Stimulated activated CD4-positive, alpha-beta T cell treated with anti-CD3 and anti-CD28 coated beads, Interleukin-15, amount 100 ng/mL, for 1 hour (primary cell): ENCODE results near the gene THRSP.
"Not testable (repeated sequence)": the region's sequence is repeated elsewhere in the genome, so short reads cannot be mapped to it uniquely, and the experiment has no call there.

Experiments used
- DNase-seq, 2 donors: peaks; one replicate each; pipeline ENCODE4 v3.0.0-alpha.2; 2020; ENCODE audit warnings: low read depth in 1 of 2, low spot score in 1 of 2

THRSP gene

DNA sequence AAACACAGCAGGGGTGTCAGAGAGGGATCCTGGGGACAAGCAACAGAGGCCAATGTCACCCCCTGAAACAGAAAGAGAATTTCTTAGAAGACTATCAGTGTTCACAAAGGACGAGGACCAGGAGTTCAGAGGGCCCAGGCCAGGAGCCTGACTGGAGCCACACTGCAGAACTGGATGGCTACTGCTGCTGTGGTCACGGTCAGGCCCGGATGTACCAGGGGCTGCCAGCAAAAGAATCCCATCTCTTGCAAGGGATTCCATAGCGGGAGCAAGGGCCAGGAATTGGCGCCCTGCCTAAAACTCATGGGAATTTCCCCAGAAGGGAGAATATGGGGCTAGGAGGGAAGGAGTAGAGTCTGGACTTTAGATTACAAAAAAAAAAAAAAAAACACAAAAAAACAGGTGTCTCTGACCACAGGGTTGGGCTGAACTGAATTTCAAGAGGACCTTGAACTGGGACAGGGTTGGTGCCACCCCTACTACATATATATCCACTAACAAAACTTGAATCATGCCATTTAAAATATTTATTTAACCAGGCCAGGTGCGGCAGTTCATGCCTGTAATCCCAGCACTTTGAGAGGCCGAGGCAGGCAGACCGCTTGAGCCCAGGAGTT, 24.9 kb upstream of the THRSP start:
- no peak for DNase-seq

DNA sequence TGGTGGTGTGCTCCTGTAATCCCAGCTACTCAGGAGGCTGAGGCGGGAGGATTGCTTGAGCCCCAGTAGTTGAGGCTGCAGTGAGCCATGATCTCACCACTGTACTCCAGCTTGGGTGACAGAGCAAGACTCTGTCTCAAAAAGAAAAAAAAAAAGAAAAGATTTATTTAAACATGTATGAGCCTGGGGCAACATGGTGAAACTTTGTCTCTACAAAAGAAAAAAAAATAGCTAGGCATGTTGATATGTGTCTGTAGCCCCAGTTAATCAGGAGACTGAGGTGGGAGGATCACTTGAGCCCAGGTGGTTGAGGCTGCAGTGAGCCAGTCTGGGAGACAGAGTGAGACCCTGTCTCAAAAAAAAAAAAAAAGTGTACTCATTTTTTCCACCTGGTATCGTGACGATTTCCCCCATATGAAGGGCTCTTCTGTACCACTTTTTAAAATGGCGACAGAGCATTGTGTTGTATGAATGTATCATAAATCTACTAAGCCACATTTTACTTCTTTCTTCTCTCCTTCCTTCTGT, 24.2 kb upstream of the THRSP start:
- DNase-seq, result no peak

DNA sequence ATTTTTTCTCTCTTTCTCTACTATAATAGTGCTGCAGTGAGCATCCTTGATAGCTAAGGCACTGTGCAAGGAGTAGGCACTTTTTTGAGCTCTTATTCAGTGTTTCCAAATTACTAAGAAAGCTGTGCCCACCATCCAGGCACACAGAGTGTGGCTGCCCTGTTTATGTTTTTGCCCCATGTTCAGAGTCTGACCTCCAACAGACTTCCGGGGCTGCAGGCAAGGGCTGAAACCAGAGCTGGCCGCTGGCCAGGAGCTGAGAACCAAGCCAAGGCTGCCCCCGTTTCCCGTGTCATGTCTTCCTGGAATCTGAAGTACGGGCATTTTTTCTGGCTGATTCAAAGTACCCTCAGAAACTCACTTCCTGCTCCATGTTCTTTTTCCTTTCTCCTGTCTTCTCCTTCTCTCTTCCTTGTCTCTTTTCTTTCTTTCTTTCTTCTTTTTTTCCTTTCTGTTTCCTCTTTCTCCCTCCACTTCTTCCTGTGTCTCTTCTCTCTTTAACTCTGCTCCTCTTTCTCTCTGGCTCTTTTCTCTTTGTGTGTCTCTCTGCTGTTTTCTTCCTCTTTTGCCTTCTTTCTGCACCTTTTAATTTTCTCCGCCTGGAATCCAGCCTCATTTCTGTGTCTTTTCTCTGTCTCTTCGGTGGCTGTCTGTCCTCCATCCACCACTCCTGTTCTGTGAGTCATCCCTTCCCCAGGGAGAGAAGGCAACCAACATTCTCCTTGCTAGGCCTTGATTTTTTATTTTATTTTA, 23.6 kb upstream of the THRSP start:
- no peak for DNase-seq

DNA sequence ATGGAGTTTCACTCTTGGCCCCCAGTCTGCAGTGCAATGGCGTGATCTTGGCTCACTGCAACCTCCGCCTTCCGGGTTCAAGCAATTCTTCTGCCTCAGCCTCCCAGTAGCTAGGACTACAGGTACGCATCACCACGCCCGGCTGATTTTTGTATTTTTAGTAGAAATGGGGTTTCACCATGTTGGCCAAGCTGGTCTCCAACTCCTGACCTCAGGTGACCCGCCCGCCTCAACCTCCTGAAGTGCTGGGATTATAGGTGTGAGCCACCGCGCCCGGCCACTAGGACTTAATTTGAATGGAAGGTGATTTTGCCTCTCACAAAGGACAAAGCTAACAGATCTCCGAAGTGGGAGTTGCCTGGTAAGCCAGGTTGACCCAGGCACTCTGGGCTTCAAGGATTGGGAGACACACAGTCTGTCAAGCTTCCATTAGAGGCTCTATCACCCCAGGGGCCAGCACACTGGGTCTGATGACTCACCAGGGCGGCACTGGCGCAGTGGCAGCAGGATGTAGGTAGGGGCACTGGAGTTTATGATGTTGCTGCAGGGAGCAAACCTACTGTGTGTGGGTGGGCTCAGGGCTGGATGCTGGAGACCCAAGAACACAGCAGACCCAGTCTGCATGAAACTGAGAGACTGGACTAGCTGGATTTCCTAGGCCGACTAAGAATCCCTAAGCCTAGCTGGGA, 22.8 kb upstream of the THRSP start:
- DNase-seq, result no peak

DNA sequence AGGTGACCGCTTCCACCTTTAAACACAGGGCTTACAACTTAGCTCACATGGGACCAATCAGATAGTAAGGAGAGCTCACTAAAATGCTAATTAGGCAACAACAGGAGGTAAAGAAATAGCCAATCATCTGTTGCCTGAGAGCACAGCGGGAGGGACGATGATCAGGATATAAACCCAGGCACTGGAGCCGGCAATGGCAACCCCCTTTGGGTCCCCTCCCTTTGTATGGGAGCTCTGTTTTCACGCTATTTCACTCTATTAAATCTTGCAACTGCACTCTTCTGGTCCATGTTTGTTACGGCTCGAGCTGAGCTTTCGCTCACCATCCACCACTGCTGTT, 22.3 kb upstream of the THRSP start:
- DNase-seq, result not testable (repeated sequence)

DNA sequence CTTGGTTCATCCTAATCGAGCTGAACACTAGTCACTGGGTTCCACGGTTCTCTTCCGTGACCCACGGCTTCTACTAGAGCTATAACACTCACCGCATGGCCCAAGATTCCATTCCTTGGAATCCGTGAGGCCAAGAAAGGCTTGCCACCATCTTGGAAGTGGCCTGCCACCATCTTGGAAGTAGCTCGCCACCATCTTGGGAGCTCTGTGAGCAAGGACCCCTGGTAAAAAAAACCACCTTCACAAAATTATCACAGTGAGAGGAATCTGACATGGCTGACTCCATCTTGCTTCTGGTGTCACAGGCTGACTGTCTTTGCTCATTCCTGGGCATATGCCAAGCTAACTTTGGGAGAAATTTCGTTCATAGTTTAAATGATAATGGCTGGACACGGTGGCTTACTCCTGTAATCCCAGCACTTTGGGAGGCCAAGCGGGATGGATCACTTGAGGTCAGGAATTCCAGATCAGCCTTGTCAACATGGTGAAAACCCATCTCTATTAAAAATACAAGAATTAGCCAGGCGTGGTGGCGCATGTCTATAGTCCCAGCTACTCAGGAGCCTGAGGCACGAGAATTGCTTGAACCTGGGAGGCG, 21.7 kb upstream of the THRSP start:
- no peak for DNase-seq

DNA sequence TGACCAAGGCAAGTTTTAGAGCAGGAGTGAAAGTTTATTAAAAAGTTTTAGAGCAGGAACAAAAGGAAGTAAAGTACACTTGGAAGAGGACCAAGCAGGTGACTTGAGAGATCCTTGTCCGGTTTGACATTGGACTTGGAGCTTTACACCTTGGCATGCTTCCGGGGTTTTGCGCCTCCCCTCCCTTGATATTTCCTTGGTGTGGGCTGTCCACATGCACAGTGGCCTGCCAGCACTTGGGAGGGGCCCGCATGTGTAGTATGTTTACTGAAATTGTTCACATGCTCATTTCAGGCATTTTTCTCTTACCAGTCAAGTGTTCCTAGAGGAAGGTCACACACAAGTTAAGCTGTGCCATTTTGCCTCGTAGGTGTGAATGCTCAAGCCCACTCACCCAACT, 19.0 kb upstream of the THRSP start:
- no peak for DNase-seq

DNA sequence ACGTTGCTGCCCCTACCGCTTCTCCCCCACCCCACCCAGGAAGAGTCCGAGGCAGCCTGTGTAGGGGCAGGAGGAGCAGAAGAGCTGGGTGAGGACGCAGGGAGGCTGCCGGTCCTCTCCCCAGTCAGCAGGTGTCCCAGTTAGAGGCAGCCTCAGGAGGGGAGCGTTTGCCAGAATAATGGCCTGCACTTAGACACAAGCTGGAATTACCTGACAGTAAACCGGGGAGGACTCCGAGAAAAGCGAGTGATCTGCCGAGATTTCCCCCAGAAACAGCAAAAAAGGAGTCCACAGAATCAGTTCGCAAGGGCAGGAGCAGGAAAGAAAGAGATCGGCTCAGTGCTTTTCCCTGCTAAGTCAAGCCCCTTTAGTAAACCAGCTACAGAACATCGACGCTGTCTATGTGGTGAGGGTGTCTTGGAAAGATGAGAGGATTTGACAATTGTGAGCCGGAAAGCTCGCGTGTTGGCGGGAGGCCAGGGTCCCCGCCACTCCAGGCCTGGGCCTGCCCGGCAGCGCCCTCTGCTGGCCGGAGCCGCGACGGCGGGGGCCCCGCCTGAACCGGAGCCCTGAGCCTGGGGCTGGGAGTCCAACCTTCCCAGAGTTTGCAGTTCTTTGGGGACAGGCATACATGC, 17.7 kb upstream of the THRSP start:
- peak; percentile 62 to 70 for DNase-seq

DNA sequence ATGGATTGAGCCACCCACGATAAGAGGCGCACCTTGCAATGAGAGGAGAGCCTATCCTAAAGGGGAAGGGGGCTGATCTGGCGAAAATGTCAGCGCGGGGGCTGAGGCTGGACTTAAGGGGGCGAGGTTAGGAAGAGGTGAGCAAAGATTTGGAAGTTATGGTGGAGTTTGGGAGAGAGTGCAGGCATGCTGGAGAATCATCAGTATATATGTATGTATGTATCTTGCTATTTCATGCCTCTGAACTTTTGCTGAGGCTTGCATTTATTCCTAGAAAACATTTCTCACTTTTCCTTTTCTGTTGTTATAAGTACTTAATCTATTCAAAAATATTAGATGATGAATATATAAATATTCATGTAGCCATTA, 17.2 kb upstream of the THRSP start:
- no peak for DNase-seq

DNA sequence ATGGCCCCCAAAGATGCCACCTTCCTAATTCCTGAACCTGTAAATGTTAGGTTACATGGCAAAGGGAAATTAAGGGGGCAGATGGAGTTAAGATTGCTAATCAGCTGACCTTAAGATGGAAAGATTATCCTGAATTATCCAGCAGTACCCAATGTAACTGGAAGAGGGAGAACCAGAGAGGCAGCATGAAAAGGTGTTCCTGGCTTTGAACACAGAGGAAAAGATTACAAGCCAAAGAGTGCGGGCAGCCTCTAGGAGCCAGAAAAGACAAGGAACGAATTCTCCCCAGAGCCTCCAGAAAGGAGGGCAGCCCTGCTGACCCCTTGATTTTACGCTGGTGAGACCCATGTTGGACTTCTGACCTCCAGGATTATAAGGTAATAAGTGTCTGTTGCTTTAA, 15.1 kb upstream of the THRSP start:
- DNase-seq, result no peak

DNA sequence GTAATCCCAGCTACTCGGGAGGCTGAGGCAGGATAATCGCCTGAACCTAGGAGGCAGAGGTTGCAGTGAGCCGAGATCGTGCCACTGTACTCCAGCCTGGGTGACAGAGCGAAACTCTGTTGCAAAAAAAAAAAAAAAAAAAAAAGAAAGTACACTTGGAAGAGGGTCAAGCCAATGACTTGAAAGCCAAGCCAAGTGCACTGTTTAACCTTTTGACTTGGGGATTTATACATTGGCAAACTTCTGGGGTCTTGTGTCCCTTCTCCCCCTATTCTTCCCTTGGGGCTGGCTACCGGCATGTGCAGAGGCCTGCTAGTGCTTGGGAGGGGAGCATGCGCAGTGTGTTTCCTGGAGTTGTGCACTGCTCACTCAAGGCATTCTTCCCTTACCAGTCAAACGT, 14.3 kb upstream of the THRSP start:
- DNase-seq, result no peak

DNA sequence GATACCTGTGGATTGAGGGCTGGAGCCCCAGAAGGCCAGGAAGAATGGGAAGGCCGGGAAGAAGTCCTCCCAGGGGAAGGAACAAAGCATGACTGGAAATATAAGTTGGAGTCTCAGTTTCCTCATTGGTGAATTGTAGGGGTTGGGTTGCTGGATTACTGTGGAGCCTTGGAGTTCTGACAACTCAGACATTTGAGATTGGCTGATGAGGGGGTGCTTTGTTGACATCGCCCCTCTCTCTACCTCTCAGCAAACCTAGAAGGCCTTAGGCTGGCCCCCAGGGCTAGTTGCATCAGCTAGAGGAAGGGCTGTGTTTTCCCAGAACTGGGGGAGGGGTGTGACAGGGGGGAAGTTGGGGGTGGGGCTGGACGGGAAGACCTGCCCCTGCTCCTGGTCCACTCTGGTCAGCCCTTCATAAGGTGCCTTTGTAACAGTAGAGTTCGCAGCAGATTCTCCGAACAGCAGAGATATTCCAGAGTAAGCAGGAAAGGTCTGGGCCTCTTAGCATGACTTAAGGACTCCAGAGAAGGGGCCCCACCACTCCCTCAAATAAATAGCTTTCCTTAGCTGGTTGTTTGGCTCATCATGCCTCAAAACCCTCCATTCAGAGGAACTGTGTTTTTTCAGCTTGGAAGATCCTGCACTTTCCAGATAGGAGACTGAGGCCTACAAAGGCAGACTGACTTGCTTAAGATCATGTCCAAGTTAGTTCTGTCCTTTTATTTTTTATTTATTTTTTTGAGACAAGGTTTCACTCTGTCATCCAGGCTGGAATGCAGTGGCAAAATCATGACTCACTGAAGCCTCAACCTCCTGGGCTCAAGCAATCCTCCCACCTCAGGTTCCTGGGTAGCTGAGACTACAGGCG, 12.5 kb upstream of the THRSP start:
- no peak for DNase-seq

DNA sequence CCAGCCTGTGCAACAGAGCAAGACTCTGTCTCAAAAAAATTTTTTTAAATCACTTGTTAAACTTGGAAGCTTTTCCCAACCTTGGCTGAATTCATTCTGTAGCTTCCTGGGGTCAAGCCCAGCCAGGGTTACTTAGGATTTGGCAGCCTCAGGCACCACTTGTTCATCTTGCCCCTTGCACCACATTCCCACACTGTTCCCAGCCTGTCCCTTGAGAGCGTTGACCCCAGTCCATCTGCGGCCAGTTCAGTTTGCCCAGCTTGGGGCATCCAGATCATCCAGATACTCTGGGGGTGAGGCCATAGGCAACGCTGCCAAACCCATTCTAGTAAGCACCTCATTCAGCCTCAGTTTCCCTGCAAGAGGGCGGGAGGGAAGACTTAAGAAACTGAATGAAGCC, 8.7 kb upstream of the THRSP start:
- DNase-seq, result no peak

DNA sequence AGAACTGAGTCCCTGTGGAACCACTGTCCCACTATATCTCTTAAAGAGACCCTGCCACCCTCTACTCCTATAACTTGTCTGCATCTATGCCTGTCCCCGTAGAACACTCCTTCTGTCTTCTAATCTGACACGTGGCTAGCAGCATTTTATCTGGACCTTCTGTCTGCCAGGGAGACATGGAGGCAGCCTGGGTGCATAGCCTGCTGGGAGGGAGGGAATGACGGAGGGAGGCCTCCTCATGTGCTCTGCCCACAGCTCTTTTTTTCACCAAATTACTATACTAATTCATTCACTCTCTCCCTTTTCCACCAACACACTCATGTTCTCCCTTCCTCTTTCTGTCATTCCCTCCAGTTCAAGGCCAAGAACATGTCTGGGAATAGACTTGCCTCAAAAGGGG, 7.6 kb upstream of the THRSP start:
- DNase-seq, result no peak

DNA sequence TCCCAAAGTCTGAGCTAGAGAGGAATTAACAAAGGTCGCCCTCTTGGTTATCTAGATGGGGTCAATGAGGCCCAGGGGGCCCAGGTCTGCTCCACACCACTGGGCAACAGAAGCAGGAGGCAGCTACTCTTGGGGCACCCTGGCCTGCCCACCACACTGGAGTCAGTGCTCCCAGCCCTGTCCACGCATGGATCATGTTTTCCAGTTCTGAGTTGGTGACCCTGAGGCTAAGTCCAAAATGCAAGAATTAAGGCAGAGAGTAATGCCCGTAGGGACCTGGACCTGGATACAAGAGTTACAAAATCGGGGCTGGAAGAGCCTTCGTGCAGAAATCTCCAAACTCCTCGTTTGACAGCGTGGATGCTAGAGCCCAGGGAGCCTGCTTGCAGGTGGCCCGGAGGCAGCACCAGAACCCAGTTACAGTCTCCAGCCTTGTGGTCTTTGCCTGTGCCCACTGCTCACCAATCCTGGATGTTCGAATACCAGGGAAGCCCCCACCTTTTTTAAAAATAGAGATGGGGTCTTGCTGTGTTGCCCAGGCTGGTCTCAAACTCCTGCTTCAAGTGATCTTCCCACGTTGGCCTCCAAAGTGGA, 6.1 kb upstream of the THRSP start:
- DNase-seq, result no peak

DNA sequence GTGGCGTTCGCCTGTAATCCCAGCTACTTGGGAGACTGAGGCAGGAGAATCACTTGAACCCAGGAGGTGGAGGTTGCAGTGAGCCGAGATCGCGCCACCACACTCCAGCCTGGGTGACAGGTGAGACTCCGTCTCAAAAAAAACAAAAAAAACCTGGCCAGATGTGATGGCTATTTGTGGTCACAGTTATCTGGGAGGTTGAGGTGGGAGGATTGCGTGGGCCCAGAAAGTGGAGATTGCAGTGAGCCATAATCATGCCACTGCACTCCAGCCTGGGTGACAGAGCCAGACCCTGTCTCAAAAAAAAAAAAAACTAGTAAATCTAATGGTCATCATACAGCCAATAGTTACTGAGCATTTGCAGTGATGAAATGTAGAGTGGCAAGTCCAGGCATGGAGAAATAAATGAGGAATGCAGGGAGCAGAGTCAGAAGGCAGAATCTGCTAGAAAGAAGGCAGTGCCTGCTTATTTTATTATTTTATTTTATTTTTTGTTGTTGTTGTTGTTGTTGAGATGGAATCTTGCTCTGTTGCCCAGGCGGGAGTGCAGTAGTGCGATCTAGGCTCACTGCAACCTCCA, 3.8 kb upstream of the THRSP start:
- not testable (repeated sequence) for DNase-seq

DNA sequence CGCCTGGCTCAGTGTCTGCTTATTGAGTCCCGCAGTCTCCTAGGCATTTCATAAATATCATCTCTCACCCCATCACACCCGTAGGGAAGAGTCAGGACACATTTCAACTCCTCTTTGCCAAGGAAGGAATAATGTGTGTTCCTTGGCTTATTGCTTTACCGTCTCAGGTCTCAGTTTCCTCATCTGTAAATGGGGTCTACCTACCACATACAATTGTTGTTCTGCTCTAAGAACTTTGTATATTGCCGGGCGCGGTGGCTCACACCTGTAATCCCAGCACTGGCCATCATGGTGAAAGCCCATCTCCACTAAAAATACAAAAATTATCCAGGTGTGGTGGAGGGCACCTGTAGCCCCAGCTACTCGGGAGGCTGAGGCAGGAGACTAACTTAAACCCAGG, 3.1 kb upstream of the THRSP start:
- DNase-seq, result no peak

DNA sequence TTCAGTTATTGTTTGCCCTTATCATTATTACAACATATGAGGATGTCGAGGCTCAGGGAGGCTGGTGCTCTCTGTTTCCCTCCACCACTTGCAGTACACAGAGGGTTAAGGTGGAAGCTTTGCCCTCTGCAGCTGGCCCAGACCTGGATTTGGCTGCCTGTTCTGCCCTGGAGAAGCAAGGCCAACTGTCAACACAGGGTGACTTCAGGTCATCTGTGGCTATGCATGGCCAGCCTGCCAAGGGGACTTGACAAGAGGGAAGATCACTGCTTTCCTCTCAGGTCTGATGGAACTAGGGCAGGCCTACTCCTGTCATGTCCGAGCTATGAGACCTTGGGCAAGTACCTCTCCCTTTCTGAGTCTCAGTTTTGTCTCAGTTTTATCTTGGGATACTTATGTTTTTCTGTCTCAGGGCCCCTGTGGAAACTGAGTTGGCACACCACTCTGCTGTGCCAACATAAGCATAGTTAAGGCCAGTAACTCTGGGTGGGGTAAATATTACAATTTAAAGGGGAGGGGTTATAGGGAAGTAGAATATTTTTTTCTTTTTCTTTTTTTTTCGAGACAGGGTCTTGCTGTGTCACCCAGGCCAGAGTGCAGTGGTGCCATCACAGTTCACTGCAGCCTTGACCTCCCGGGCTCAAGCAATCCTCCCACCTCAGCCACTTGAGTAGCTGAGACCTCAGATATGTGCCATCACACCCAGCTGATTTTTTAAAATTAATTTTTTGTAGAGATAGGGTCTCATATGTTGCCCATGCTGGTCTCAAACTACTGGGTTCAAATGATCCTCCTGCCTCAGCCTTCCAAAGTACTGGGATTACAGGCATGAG, 2.4 kb upstream of the THRSP start:
- no peak for DNase-seq

DNA sequence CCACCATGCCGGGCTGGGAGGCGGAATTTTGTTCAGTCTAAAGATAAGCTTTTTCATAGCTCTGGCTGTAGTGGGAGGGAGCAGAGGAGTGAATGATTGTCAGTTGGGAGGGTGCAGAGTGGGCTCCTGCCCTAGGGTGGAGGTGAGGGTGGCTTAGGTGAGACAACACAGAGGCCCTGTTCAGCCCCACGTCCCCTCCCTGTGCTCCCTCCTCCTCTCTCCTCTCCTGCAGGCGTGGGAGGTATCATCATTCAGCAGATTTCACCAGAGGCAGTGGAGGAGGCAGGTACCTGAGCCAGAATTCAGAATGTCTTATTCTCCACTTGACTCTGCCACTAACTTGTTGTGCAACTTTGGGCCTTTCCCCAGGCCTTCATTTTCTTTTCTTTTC, 1.7 kb upstream of the THRSP start:
- no peak for DNase-seq
